Caco-2 (cell line): ENCODE measurements around the gene TSTD2. TPM values are rescaled to one million over a fixed set of nuclear protein-coding genes. Genes with fewer than 3 reads are reported as not detected.

Source experiments
- BruUV-seq: library from RNA; stranded (reverse); fragments of 400-500 nt; replicated peaks from 2 replicates; lab custom pipeline; 2021; lab: Mats Ljungman, UMichigan
- CTCF ChIA-PET: fragments of 300-600 bp; sonication (Branson Sonifier 250); formaldehyde crosslinking; loops from one replicate; lab custom pipeline; 2022; ENCODE audit warnings: antibody characterized with exemption; lab: Charles Lee
- POLR2A ChIA-PET: fragments of 300-600 bp; sonication (Branson Sonifier 250); formaldehyde crosslinking; loops from one replicate; lab custom pipeline; 2022; ENCODE audit warnings: antibody characterized with exemption; lab: Charles Lee
- DNase-seq, 2 experiments: peaks; one replicate each; pipeline versions ENCODE4 v3.0.0 to v3.0.0-alpha.2; 2020 to 2022
- H3K27me3 ChIP-seq: replicated peaks from 2 replicates; pipeline ENCODE4 v1.6.0; 2011; ENCODE audit warnings: low read length; ENCODE audit not compliant: control insufficient read depth, insufficient read depth
- H3K36me3 ChIP-seq: 2 replicates; pipeline ENCODE4 v1.5.1; 2011; ENCODE audit warnings: low read length; ENCODE audit not compliant: control insufficient read depth, insufficient read depth
- H3K4me1 ChIP-seq: fragments of 250-450 bp; sonication (Bioruptor Pico); 2 replicates; pipeline ENCODE4 v1.5.1; 2020; ENCODE audit warnings: mild to moderate bottlenecking
- H3K4me3 ChIP-seq: 2 replicates; pipeline ENCODE4 v1.5.1; 2011; ENCODE audit warnings: low read depth, mild to moderate bottlenecking, control low read depth, low read length
- H3K9me3 ChIP-seq: fragments of 250-450 bp; sonication (Bioruptor Pico); 2 replicates; pipeline ENCODE4 v1.5.1; 2020; ENCODE audit warnings: mild to moderate bottlenecking, moderate library complexity
- H3K27ac Mint-ChIP-seq: one replicate; pipeline ENCODE4 v1.8.0; 2022; ENCODE audit warnings: mixed read lengths; ENCODE audit not compliant: unreplicated experiment
- H3K27me3 Mint-ChIP-seq: one replicate; pipeline ENCODE4 v1.8.0; 2022; ENCODE audit warnings: mixed read lengths; ENCODE audit not compliant: insufficient read depth, unreplicated experiment
- H3K36me3 Mint-ChIP-seq: one replicate; pipeline ENCODE4 v1.8.0; 2022; ENCODE audit warnings: mild to moderate bottlenecking, mixed read lengths; ENCODE audit not compliant: insufficient read depth, unreplicated experiment
- H3K4me1 Mint-ChIP-seq: one replicate; pipeline ENCODE4 v1.8.0; 2022; ENCODE audit warnings: low read depth, mixed read lengths; ENCODE audit not compliant: unreplicated experiment
- H3K4me3 Mint-ChIP-seq: one replicate; pipeline ENCODE4 v1.8.0; 2022; ENCODE audit warnings: mild to moderate bottlenecking, moderate library complexity, mixed read lengths; ENCODE audit not compliant: unreplicated experiment
- H3K9me3 Mint-ChIP-seq: one replicate; pipeline ENCODE4 v1.8.0; 2022; ENCODE audit warnings: mixed read lengths; ENCODE audit not compliant: unreplicated experiment
- intact Hi-C: fragments of 100-400 bp; cut with micrococcal nuclease; formaldehyde crosslinking; loops from one replicate; pipeline ENCODE4 v1.10.0; 2022; ENCODE audit not compliant: unreplicated experiment
- total RNA-seq: library from RNA; stranded (reverse); gene quantifications from 2 replicates; pipeline ENCODE4 v1.2.3, GENCODE V29; 2022
- TF ChIP-seq, protein P1 (sequence below), 2 experiments: fragments of 200-600 bp in 1 of 2; IDR thresholded peaks; 1 replicate in 1 of 2; 2 replicates in 1 of 2; pipeline versions ENCODE4 v1.5.1 to v1.8.0; 2011 to 2022; ENCODE audit warnings: antibody characterized with exemption in 1 of 2, control low read depth in 1 of 2, inconsistent platforms in 1 of 2, low read depth in 1 of 2, low read length in 1 of 2, mild to moderate bottlenecking in 1 of 2, moderate library complexity in 1 of 2; ENCODE audit not compliant: insufficient read depth in 1 of 2, severe bottlenecking in 1 of 2, unreplicated experiment in 1 of 2

The TSTD2 gene
- total RNA-seq, 1 experiment from 2014 or later, result 20.7 TPM

- BruUV-seq, result no TSS peak
- H3K27ac Mint-ChIP-seq, result no peak overlapping the region
- Histone ChIP-seq H3K9me3 (no peaks in the 10 kb centered on the region), H3K27me3 (no peaks in the 10 kb centered on the region), H3K4me1 (no peaks in the 10 kb centered on the region), H3K4me3 (no peak overlapping the region), H3K36me3 (peaks cover 2% of the 10 kb centered on the region)
- no peaks in the 10 kb centered on the region for H3K27me3 Mint-ChIP-seq
- ChIA-PET POLR2A (no interaction called here), CTCF (no interaction called here)
- DNase-seq, result no peak
- peaks cover 93% of the 10 kb centered on the region for H3K36me3 Mint-ChIP-seq
- TF ChIP-seq, protein P1, sequence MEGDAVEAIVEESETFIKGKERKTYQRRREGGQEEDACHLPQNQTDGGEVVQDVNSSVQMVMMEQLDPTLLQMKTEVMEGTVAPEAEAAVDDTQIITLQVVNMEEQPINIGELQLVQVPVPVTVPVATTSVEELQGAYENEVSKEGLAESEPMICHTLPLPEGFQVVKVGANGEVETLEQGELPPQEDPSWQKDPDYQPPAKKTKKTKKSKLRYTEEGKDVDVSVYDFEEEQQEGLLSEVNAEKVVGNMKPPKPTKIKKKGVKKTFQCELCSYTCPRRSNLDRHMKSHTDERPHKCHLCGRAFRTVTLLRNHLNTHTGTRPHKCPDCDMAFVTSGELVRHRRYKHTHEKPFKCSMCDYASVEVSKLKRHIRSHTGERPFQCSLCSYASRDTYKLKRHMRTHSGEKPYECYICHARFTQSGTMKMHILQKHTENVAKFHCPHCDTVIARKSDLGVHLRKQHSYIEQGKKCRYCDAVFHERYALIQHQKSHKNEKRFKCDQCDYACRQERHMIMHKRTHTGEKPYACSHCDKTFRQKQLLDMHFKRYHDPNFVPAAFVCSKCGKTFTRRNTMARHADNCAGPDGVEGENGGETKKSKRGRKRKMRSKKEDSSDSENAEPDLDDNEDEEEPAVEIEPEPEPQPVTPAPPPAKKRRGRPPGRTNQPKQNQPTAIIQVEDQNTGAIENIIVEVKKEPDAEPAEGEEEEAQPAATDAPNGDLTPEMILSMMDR (IDR thresholded peaks at IDR 0.05; ENCODE audit: insufficient read depth in 1 of 2, low read depth in 1 of 2, low read length in 1 of 2, severe bottlenecking in 1 of 2, unreplicated experiment in 1 of 2), result no peak
- intact Hi-C loops, result no loop called here
- no peaks in the 10 kb centered on the region for H3K4me1 Mint-ChIP-seq
- H3K9me3 Mint-ChIP-seq, result no peaks in the 10 kb centered on the region
- H3K4me3 Mint-ChIP-seq, result no peak overlapping the region
These were observed 25.5 kb upstream of the TSTD2 start for GRCh38 chr9:97658707-97659106.

DNA sequence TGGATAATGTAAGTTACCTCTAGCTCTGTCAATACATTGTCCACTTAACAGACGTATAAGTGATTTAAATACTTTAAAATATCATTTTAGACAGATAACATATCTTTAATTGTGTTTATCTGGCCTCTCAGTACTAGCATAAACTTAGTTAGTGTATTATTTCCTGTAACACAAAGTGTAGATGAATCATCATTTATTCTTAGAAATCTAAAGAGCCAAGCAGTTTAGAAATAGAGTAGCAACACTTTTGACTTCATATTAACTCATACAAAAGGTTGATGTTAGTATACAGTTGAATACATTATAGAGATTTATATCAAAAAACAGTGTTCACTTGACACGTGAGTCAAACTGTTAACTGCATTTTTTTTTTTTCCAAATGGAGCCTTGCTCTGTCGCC is 18.5 kb upstream of the TSTD2 start:
- H3K4me3 Mint-ChIP-seq, result no peak overlapping the region
- TF ChIP-seq, protein P1 (IDR thresholded peaks at IDR 0.05; ENCODE audit: insufficient read depth in 1 of 2, low read depth in 1 of 2, low read length in 1 of 2, severe bottlenecking in 1 of 2, unreplicated experiment in 1 of 2), result no peak
- H3K27me3 ChIP-seq, result no peaks in the 10 kb centered on the region
- CTCF ChIA-PET, result no interaction called here
- H3K4me1 Mint-ChIP-seq, result no peaks in the 10 kb centered on the region
- H3K36me3 Mint-ChIP-seq, result peaks cover 69% of the 10 kb centered on the region
- BruUV-seq, result no TSS peak
- no peak overlapping the region for H3K27ac Mint-ChIP-seq
- intact Hi-C loops, result no loop called here
- H3K4me3 ChIP-seq, result no peak overlapping the region
- DNase-seq, result no peak
- H3K9me3 Mint-ChIP-seq, result no peaks in the 10 kb centered on the region
- POLR2A ChIA-PET, result no interaction called here
- no peaks in the 10 kb centered on the region for H3K36me3 ChIP-seq
- H3K27me3 Mint-ChIP-seq, result no peaks in the 10 kb centered on the region
- no peaks in the 10 kb centered on the region for H3K4me1 ChIP-seq
- H3K9me3 ChIP-seq, result no peaks in the 10 kb centered on the region

DNA sequence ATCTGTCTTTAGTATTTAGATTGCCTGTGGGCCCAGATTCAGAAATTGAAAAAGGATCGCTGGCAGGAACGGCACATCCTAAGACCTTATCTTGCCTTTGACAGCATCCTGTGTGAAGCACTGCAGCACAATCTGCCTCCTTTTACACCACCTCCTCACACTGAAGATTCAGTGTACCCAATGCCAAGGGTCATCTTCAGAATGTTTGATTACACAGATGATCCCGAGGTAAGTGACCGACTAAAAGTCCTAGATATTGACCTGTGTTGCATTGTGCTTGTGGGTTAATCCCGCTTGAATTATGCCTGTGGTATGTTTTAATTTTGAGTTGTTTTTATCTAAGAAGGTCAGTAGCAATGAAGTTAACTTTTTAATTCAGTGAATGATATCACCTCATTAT is 14.8 kb upstream of the TSTD2 start:
- no peak overlapping the region for H3K27ac Mint-ChIP-seq
- H3K36me3 ChIP-seq, result no peaks in the 10 kb centered on the region
- no peaks in the 10 kb centered on the region for H3K9me3 Mint-ChIP-seq
- peaks cover 51% of the 10 kb centered on the region for H3K36me3 Mint-ChIP-seq
- intact Hi-C loops, result no loop called here
- H3K4me1 Mint-ChIP-seq, result no peaks in the 10 kb centered on the region
- no peaks in the 10 kb centered on the region for H3K27me3 ChIP-seq
- H3K4me1 ChIP-seq, result no peaks in the 10 kb centered on the region
- BruUV-seq, result no TSS peak
- H3K4me3 Mint-ChIP-seq, result no peak overlapping the region
- POLR2A ChIA-PET, result no interaction called here
- H3K9me3 ChIP-seq, result no peaks in the 10 kb centered on the region
- TF ChIP-seq, protein P1 (IDR thresholded peaks at IDR 0.05; ENCODE audit: insufficient read depth in 1 of 2, low read depth in 1 of 2, low read length in 1 of 2, severe bottlenecking in 1 of 2, unreplicated experiment in 1 of 2), result no peak
- DNase-seq, result no peak
- H3K4me3 ChIP-seq, result no peak overlapping the region
- H3K27me3 Mint-ChIP-seq, result no peaks in the 10 kb centered on the region
- CTCF ChIA-PET, result no interaction called here
